ENCODE measurements around the gene FAM98B.

Gene FAM98B

DNA sequence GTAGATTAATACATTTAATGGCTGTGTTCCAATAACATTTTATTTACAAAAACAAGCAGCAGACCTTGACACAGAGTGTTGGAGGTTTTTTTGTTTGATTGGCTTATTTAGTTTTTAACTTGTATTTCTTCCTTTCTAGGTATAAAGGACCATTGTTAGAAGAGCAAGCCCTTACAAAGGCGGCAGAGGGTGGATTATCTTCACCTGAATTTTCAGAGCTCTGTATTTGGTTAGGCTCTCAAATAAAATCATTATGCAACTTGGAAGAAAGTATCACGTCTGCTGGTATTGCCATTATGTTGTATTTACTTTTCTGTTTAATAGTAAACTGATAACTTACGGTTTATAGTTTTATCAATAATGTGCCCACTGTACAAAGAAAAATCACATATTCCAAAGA, 10.0 kb downstream of the FAM98B start:
- Histone ChIP-seq H3K4me1 (ENCODE audit: control insufficient read depth, low read depth, low read length) (no peaks in the 10 kb centered on the region), H3K9ac (ENCODE audit: low read length) (no peak overlapping the region), H3K9me3 (ENCODE audit: control insufficient read depth, low read depth, low read length) (no peaks in the 10 kb centered on the region), H3K27me3 (ENCODE audit: control insufficient read depth, insufficient read depth, low read length) (no peaks in the 10 kb centered on the region), H3K36me3 (ENCODE audit: control insufficient read depth, low read depth, low read length) (peaks cover 5% of the 10 kb centered on the region), H3K27ac (ENCODE audit: low read length) (no peak overlapping the region), H3K4me3 (ENCODE audit: low read length) (no peak overlapping the region)

DNA sequence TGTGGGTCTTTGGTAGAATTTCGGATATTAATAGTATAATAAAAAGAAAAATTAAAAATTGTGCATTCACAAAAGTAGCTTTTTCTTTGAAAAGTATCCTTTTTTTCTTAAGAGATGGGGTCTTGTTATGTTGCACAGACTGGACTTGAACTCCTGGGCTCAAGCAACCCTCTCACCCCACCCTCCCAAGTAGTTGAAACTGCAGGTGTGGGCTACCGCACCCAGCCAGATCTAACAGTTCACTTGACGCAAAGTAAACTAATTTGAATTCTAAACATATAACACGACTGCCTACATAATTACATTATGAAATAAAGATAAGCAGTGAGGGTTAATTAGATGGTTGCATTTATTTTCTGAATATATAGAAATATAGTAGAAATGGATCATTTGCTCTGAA, 10.7 kb downstream of the FAM98B start:
- H3K9me3 ChIP-seq (ENCODE audit: control insufficient read depth, low read depth, low read length) = no peaks in the 10 kb centered on the region
- no peaks in the 10 kb centered on the region for H3K4me1 ChIP-seq (ENCODE audit: control insufficient read depth, low read depth, low read length)
- H3K4me3 ChIP-seq (ENCODE audit: low read length) = no peak overlapping the region
- no peak overlapping the region for H3K9ac ChIP-seq (ENCODE audit: low read length)
- peaks cover 5% of the 10 kb centered on the region for H3K36me3 ChIP-seq (ENCODE audit: control insufficient read depth, low read depth, low read length)
- no peaks in the 10 kb centered on the region for H3K27me3 ChIP-seq (ENCODE audit: control insufficient read depth, insufficient read depth, low read length)
- H3K27ac ChIP-seq (ENCODE audit: low read length) = no peak overlapping the region

DNA sequence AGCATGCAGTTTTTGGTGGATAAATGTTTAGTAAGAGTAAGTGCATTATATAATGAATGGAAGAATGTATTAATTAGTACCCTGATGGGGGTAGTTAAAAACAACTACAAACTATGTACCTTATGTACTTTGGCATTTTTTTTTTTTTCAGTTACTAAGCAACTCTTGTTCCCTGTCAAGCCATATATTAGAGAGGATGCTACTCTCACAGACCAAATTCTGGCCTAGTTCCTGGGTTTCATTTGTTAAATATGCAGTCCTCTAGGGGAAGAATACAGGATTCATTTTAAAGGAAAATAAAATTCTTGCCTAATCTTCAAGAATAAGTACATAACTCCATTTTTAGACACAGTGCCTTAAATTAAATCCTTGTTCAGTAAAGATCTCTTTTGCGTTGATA, 16.9 kb downstream of the FAM98B start:
- peaks cover 41% of the 10 kb centered on the region for H3K36me3 ChIP-seq (ENCODE audit: control insufficient read depth, low read depth, low read length)

DNA sequence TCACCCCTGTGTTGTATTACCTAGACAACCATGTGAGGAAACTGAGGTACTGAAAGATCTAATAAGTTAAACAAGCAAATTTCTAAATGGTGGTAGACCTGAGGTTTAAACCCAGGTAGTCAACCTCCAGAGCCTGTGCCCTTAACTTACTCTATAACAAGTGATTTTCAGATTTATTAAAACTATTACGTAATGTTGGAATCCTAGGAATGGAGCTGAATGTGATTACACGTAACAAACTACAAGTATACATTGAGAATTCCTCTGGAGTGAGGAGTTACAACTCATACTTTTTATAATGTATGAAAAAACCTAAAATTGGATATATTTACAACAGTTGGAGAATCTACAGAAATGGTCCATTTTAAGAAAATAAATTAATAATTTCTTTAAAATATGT, 18.0 kb downstream of the FAM98B start:
- Histone ChIP-seq H3K9me3 (ENCODE audit: control insufficient read depth, low read depth, low read length) (no peaks in the 10 kb centered on the region), H3K27ac (ENCODE audit: low read length) (no peak overlapping the region), H3K9ac (ENCODE audit: low read length) (no peak overlapping the region), H3K36me3 (ENCODE audit: control insufficient read depth, low read depth, low read length) (peaks cover 49% of the 10 kb centered on the region), H3K4me1 (ENCODE audit: control insufficient read depth, low read depth, low read length) (no peaks in the 10 kb centered on the region), H3K4me3 (ENCODE audit: low read length) (no peak overlapping the region), H3K27me3 (ENCODE audit: control insufficient read depth, insufficient read depth, low read length) (no peaks in the 10 kb centered on the region)

More for the DNA sequence above, 16.9 kb downstream of the FAM98B start:
- Histone ChIP-seq H3K9me3 (ENCODE audit: control insufficient read depth, low read depth, low read length) (no peaks in the 10 kb centered on the region), H3K27me3 (ENCODE audit: control insufficient read depth, insufficient read depth, low read length) (no peaks in the 10 kb centered on the region), H3K4me3 (ENCODE audit: low read length) (no peak overlapping the region), H3K4me1 (ENCODE audit: control insufficient read depth, low read depth, low read length) (no peaks in the 10 kb centered on the region), H3K27ac (ENCODE audit: low read length) (no peak overlapping the region), H3K9ac (ENCODE audit: low read length) (no peak overlapping the region)

- no peaks in the 10 kb centered on the region for H3K4me1 ChIP-seq (ENCODE audit: control insufficient read depth, low read depth, low read length)
- no peaks in the 10 kb centered on the region for H3K9me3 ChIP-seq (ENCODE audit: control insufficient read depth, low read depth, low read length)
- no peak overlapping the region for H3K4me3 ChIP-seq (ENCODE audit: low read length)
- no peak overlapping the region for H3K27ac ChIP-seq (ENCODE audit: low read length)
- no peaks in the 10 kb centered on the region for H3K27me3 ChIP-seq (ENCODE audit: control insufficient read depth, insufficient read depth, low read length)
- peaks cover 54% of the 10 kb centered on the region for H3K36me3 ChIP-seq (ENCODE audit: control insufficient read depth, low read depth, low read length)
- H3K9ac ChIP-seq (ENCODE audit: low read length) = no peak overlapping the region
Observed at GRCh38 chr15:38474155-38474757, 20.3 kb downstream of the FAM98B start.

DNA sequence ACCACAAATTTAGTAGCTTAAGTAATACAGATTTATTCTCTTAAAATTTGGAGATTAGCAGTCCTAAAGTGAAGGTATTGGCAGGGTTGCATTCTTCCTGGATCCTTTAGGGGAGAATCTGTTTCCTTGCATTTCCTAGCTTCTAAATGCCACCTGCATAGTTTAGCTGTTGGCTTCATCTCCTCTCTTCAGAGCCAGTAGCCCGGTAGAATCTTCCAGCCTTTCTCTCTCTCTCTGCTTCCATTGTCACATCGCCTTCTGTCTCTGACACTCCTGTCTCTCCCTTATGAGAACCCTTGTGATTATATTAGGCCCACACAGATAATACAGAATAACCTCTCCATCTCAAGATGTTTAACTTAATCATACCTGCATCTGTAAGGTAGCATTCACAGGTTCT, 21.4 kb downstream of the FAM98B start:
- Histone ChIP-seq H3K36me3 (ENCODE audit: control insufficient read depth, low read depth, low read length) (peaks cover 54% of the 10 kb centered on the region), H3K27me3 (ENCODE audit: control insufficient read depth, insufficient read depth, low read length) (no peaks in the 10 kb centered on the region), H3K4me1 (ENCODE audit: control insufficient read depth, low read depth, low read length) (no peaks in the 10 kb centered on the region), H3K9me3 (ENCODE audit: control insufficient read depth, low read depth, low read length) (no peaks in the 10 kb centered on the region), H3K4me3 (ENCODE audit: low read length) (no peak overlapping the region), H3K27ac (ENCODE audit: low read length) (no peak overlapping the region), H3K9ac (ENCODE audit: low read length) (no peak overlapping the region)

DNA sequence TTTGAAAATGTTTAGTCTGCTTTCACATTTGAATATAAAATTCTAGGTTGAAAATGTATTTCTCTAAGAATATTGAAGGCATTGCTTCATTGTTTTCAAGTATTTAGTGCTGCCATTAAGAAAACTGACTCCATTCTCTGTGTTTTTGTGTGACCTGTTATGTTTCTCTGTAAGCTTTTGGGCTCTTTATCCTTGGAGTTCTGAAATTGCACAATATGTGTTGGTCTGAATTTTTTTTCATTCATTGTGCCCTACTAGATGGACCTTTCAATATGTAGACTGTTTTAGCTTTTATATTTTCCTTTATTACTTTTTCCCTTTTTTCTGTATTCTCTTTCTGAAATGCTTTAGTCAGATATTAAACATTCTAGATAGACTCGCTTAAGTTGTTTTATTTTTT, 22.2 kb downstream of the FAM98B start:
- H3K27me3 ChIP-seq (ENCODE audit: control insufficient read depth, insufficient read depth, low read length) = no peaks in the 10 kb centered on the region
- H3K36me3 ChIP-seq (ENCODE audit: control insufficient read depth, low read depth, low read length) = peaks cover 48% of the 10 kb centered on the region
- H3K27ac ChIP-seq (ENCODE audit: low read length) = no peak overlapping the region
- H3K4me1 ChIP-seq (ENCODE audit: control insufficient read depth, low read depth, low read length) = no peaks in the 10 kb centered on the region
- H3K9ac ChIP-seq (ENCODE audit: low read length) = no peak overlapping the region
- H3K4me3 ChIP-seq (ENCODE audit: low read length) = no peak overlapping the region
- no peaks in the 10 kb centered on the region for H3K9me3 ChIP-seq (ENCODE audit: control insufficient read depth, low read depth, low read length)

DNA sequence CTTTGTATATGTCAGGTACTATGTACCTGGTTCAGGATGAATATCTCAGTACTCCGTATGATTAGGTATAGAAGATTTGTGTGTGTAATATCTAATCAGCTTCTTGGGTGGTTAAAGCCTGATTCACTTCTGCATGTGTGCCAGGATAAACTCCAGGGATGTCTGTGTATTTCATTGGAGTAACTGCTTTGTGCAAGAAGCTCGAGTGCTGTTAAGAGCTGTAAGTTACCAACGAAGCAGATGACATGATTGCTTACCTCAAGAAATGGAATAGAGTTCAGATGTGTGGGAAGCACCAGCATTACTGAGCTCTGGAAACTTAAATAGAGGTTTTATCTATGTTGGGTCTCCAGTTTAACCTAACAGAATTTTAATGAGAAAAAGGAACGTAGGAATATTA, 23.7 kb downstream of the FAM98B start:
- no peak overlapping the region for H3K9ac ChIP-seq (ENCODE audit: low read length)
- no peaks in the 10 kb centered on the region for H3K4me1 ChIP-seq (ENCODE audit: control insufficient read depth, low read depth, low read length)
- H3K36me3 ChIP-seq (ENCODE audit: control insufficient read depth, low read depth, low read length) = peaks cover 44% of the 10 kb centered on the region
- H3K4me3 ChIP-seq (ENCODE audit: low read length) = no peak overlapping the region
- no peak overlapping the region for H3K27ac ChIP-seq (ENCODE audit: low read length)
- H3K27me3 ChIP-seq (ENCODE audit: control insufficient read depth, insufficient read depth, low read length) = no peaks in the 10 kb centered on the region
- no peaks in the 10 kb centered on the region for H3K9me3 ChIP-seq (ENCODE audit: control insufficient read depth, low read depth, low read length)

GRCh38 chr15:38479266-38479665, 25.3 kb downstream of the FAM98B start:
- no peaks in the 10 kb centered on the region for H3K4me1 ChIP-seq (ENCODE audit: control insufficient read depth, low read depth, low read length)
- no peak overlapping the region for H3K27ac ChIP-seq (ENCODE audit: low read length)
- H3K27me3 ChIP-seq (ENCODE audit: control insufficient read depth, insufficient read depth, low read length) = no peaks in the 10 kb centered on the region
- no peak overlapping the region for H3K4me3 ChIP-seq (ENCODE audit: low read length)
- H3K36me3 ChIP-seq (ENCODE audit: control insufficient read depth, low read depth, low read length) = peaks cover 43% of the 10 kb centered on the region
- no peak overlapping the region for H3K9ac ChIP-seq (ENCODE audit: low read length)
- no peaks in the 10 kb centered on the region for H3K9me3 ChIP-seq (ENCODE audit: control insufficient read depth, low read depth, low read length)

- H3K27ac ChIP-seq (ENCODE audit: low read length) = no peak overlapping the region
Observed at GRCh38 chr15:38479756-38480155, 25.8 kb downstream of the FAM98B start.

GRCh38 chr15:38481113-38481512, 27.2 kb downstream of the FAM98B start:
- H3K9ac ChIP-seq (ENCODE audit: low read length) = no peak overlapping the region
- no peaks in the 10 kb centered on the region for H3K27me3 ChIP-seq (ENCODE audit: control insufficient read depth, insufficient read depth, low read length)
- peaks cover 25% of the 10 kb centered on the region for H3K36me3 ChIP-seq (ENCODE audit: control insufficient read depth, low read depth, low read length)
- no peaks in the 10 kb centered on the region for H3K4me1 ChIP-seq (ENCODE audit: control insufficient read depth, low read depth, low read length)
- H3K4me3 ChIP-seq (ENCODE audit: low read length) = no peak overlapping the region
- no peaks in the 10 kb centered on the region for H3K9me3 ChIP-seq (ENCODE audit: control insufficient read depth, low read depth, low read length)
- H3K27ac ChIP-seq (ENCODE audit: low read length) = no peak overlapping the region

More at GRCh38 chr15:38479756-38480155, 25.8 kb downstream of the FAM98B start:
- no peaks in the 10 kb centered on the region for H3K9me3 ChIP-seq (ENCODE audit: control insufficient read depth, low read depth, low read length)
- no peaks in the 10 kb centered on the region for H3K4me1 ChIP-seq (ENCODE audit: control insufficient read depth, low read depth, low read length)
- H3K4me3 ChIP-seq (ENCODE audit: low read length) = no peak overlapping the region
- peaks cover 38% of the 10 kb centered on the region for H3K36me3 ChIP-seq (ENCODE audit: control insufficient read depth, low read depth, low read length)
- no peaks in the 10 kb centered on the region for H3K27me3 ChIP-seq (ENCODE audit: control insufficient read depth, insufficient read depth, low read length)
- H3K9ac ChIP-seq (ENCODE audit: low read length) = no peak overlapping the region

GRCh38 chr15:38481761-38482160, 27.8 kb downstream of the FAM98B start:
- Histone ChIP-seq H3K4me3 (ENCODE audit: low read length) (no peak overlapping the region), H3K27me3 (ENCODE audit: control insufficient read depth, insufficient read depth, low read length) (no peaks in the 10 kb centered on the region), H3K9me3 (ENCODE audit: control insufficient read depth, low read depth, low read length) (no peaks in the 10 kb centered on the region), H3K4me1 (ENCODE audit: control insufficient read depth, low read depth, low read length) (no peaks in the 10 kb centered on the region), H3K9ac (ENCODE audit: low read length) (no peak overlapping the region), H3K27ac (ENCODE audit: low read length) (no peak overlapping the region), H3K36me3 (ENCODE audit: control insufficient read depth, low read depth, low read length) (peaks cover 26% of the 10 kb centered on the region)

All from iPS-18a (cell line).